Spleen (tissue), 11 donors: ENCODE data around the gene IRS2. TPM values are rescaled to one million over a fixed set of nuclear protein-coding genes. Genes with fewer than 3 reads are reported as not detected.
"Not testable (repeated sequence)": the region's sequence is repeated elsewhere in the genome, so short reads cannot be mapped to it uniquely, and the experiment has no call there.

Experiments
- DNase-seq: peaks from one replicate; pipeline ENCODE4 v3.0.0-alpha.2; 2020
- H3K27ac ChIP-seq, 8 donors: fragments of 200-600 bp; sonication (generic) in 7 of 8; 1 replicate in 4 of 8; 2 replicates in 4 of 8; pipeline versions ENCODE4 v1.5.0 to v1.8.0; 2016 to 2021; ENCODE audit warnings: inconsistent platforms in 4 of 8, mild to moderate bottlenecking in 4 of 8, moderate library complexity in 1 of 8
- H3K27me3 ChIP-seq, 7 donors: fragments of 200-600 bp; sonication (generic) in 6 of 7; replicated peaks in 1 of 7; 1 replicate in 4 of 7; 2 replicates in 3 of 7; pipeline versions ENCODE4 v1.5.0 to v1.8.0; 2016 to 2021; ENCODE audit warnings: inconsistent platforms in 3 of 7, mild to moderate bottlenecking in 1 of 7
- H3K36me3 ChIP-seq, 6 donors: fragments of 200-600 bp; sonication (generic) in 5 of 6; 1 replicate in 4 of 6; 2 replicates in 2 of 6; pipeline versions ENCODE4 v1.5.0 to v1.8.0; 2016 to 2021; ENCODE audit warnings: inconsistent platforms in 2 of 6
- H3K4me1 ChIP-seq, 6 donors: fragments of 200-600 bp; sonication (generic) in 5 of 6; 1 replicate in 3 of 6; 2 replicates in 3 of 6; pipeline versions ENCODE4 v1.5.0 to v1.8.0; 2016 to 2021; ENCODE audit warnings: inconsistent platforms in 3 of 6
- H3K4me3 ChIP-seq, 8 donors: fragments of 200-600 bp; sonication (generic) in 7 of 8; 1 replicate in 4 of 8; 2 replicates in 4 of 8; pipeline versions ENCODE4 v1.5.0 to v1.8.0; 2016 to 2021; ENCODE audit warnings: inconsistent platforms in 4 of 8, mild to moderate bottlenecking in 4 of 8, moderate library complexity in 2 of 8
- H3K9me3 ChIP-seq, 8 donors: fragments of 200-600 bp; sonication (generic) in 7 of 8; 1 replicate in 4 of 8; 2 replicates in 4 of 8; pipeline versions ENCODE4 v1.5.0 to v1.8.0; 2016 to 2021; ENCODE audit warnings: inconsistent platforms in 4 of 8
- CTCF ChIP-seq, 11 experiments: fragments of 200-600 bp in 7 of 11; fragments of 450-650 bp in 4 of 11; sonication (generic) in 4 of 11; IDR thresholded peaks in 8 of 11; conservative IDR thresholded peaks in 3 of 11; 1 replicate in 7 of 11; 2 replicates in 4 of 11; pipeline versions ENCODE4 v1.4.0 to v1.8.0; 2016 to 2021; ENCODE audit warnings: antibody characterized with exemption in 11 of 11, inconsistent platforms in 4 of 11, mild to moderate bottlenecking in 1 of 11
- POLR2A ChIP-seq, 3 donors: fragments of 450-650 bp; IDR thresholded peaks; one replicate each; pipeline ENCODE4 v1.5.1; 2017; ENCODE audit warnings: antibody characterized with exemption in 3 of 3, mild to moderate bottlenecking in 1 of 3
- POLR2AphosphoS5 ChIP-seq, 3 donors: sonication (generic); formaldehyde crosslinking; IDR thresholded peaks; one replicate each; pipeline ENCODE4 v1.5.1; 2017; ENCODE audit warnings: antibody characterized with exemption in 3 of 3
- WGBS, 5 donors: extraction: QIAGEN DNeasy Blood & Tissue Kit in 3 of 5; methylation state at CpG; one replicate each; pipeline versions ENCODE4 v1.1.5 to v1.1.7; 2013 to 2018; 5-methylcytosine and 5-hydroxymethylcytosine counted together
- intact Hi-C: fragments of 100-400 bp; cut with DNase I; formaldehyde crosslinking; loops from one replicate; pipeline ENCODE4 v1.15.0; 2023; ENCODE audit warnings: low total_unique reads
- polyA plus RNA-seq, 3 donors: library from polyadenylated mRNA; stranded (reverse); fragments of 200-250 nt; gene quantifications; one replicate each; pipeline ENCODE4 v1.2.1, GENCODE V29; 2013
- total RNA-seq, 7 donors: library from RNA; depleted of rRNA in 3 of 7; stranded (reverse); fragments of >200 nt in 3 of 7; fragmentation: NEBNext Ultra II Directional in 4 of 7; extraction: Animal tissue kit (Norgen Biotek cat#: 25700) in 4 of 7; gene quantifications; one replicate each; pipeline versions ENCODE4 v1.1.0 to v1.2.1, GENCODE V29; 2016 to 2021
- donor health status: healthy with polysubstance abuse.
- donor health status: DM: no; HTN: no; CAD: no; lungs with moderate emphysema.
- donor health status: DM: no; HTN: no; CAD: no.
- donor health status: Bipolar disorder and iron deficiency.
- donor health status: healthy.
- donor health status: DM: no; HTN: no; CAD: no.
- donor health status: DM: yes; HTN: yes; CAD: no.

The IRS2 gene
- total and polyA plus RNA-seq, 10 donors = 1.4 to 31.3 (median 13.5) TPM

- Histone ChIP-seq H3K36me3 (no peaks in the 10 kb centered on the region), H3K9me3 (no peaks in the 10 kb centered on the region), H3K4me3 (no peak overlapping the region), H3K4me1 (no peaks in the 10 kb centered on the region), H3K27me3 (peaks cover 0 to 47% (median 0%) of the 10 kb centered on the region in 7 donors), H3K27ac (no peak overlapping the region)
- 73 to 89% (median 80%) methylated on average over 5 of the region's 5 CpGs for WGBS, 5 donors
- TF ChIP-seq POLR2AphosphoS5 (IDR thresholded peaks at IDR 0.05) = no peak
- TF ChIP-seq POLR2A (IDR thresholded peaks at IDR 0.05) = no peak
- intact Hi-C loops = no loop called here
- no peak for DNase-seq
Observed at GRCh38 chr13:109833071-109833470, 46.7 kb upstream of the IRS2 start.

- intact Hi-C loops, DNase-seq, H3K27ac ChIP-seq, H3K4me1 ChIP-seq, H3K4me3 ChIP-seq, H3K9me3 ChIP-seq, H3K36me3 ChIP-seq: not testable (repeated sequence)
- H3K27me3 ChIP-seq = peaks cover 0 to 23% (median 0%) of the 10 kb centered on the region in 7 donors
- WGBS, 5 donors = 84 to 97% (median 89%) methylated on average over 6 to 11 of the region's 11 CpGs
Observed at GRCh38 chr13:109828591-109829316, 42.4 kb upstream of the IRS2 start.

DNA sequence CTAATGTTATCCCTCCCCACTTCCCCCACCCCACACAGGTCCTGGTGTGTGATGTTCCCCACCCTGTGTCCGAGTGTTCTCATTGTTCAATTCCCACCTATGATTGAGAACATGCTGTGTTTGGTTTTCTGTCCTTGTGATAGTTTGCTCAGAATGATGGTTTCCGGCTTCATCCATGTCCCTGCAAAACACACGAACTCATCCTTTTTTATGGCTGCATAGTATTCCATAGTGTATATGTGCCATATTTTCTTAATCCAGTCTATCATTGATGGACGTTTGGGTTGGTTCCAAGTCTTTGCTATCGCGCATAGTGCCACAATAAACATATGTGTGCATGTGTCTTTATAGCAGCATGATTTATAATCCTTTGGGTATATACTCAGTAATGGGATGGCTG lies 36.8 kb upstream of the IRS2 start:
- intact Hi-C loops, DNase-seq, H3K4me1 ChIP-seq, H3K36me3 ChIP-seq, H3K4me3 ChIP-seq, H3K27ac ChIP-seq: not testable (repeated sequence)
- H3K9me3 ChIP-seq = peaks cover 0 to 11% (median 2%) of the 10 kb centered on the region in 8 donors
- 91 to 96% (median 92%) methylated on average over 6 of the region's 6 CpGs for WGBS, 5 donors
- peaks cover 0 to 15% (median 0%) of the 10 kb centered on the region in 7 donors for H3K27me3 ChIP-seq

- DNase-seq = no peak
- no peak overlapping the region for H3K27ac ChIP-seq
- H3K27me3 ChIP-seq = peaks cover 0 to 29% (median 0%) of the 10 kb centered on the region in 7 donors
- H3K4me3 ChIP-seq = no peak overlapping the region
- intact Hi-C loops = no loop called here
- no peaks in the 10 kb centered on the region for H3K36me3 ChIP-seq
- H3K9me3 ChIP-seq = peaks cover 0 to 11% (median 2%) of the 10 kb centered on the region in 8 donors
- H3K4me1 ChIP-seq = no peaks in the 10 kb centered on the region
- no peak for TF ChIP-seq POLR2A (IDR thresholded peaks at IDR 0.05)
- TF ChIP-seq POLR2AphosphoS5 (IDR thresholded peaks at IDR 0.05) = no peak
- no peak for TF ChIP-seq CTCF (IDR thresholded peaks at IDR 0.05 in 8 of 11, conservative IDR thresholded peaks at IDR 0.05 in 3 of 11)
- WGBS, 5 donors = 13 to 30% (median 24%) methylated on average over 3 of the region's 3 CpGs
Observed at GRCh38 chr13:109821103-109821502, 34.7 kb upstream of the IRS2 start.

DNA sequence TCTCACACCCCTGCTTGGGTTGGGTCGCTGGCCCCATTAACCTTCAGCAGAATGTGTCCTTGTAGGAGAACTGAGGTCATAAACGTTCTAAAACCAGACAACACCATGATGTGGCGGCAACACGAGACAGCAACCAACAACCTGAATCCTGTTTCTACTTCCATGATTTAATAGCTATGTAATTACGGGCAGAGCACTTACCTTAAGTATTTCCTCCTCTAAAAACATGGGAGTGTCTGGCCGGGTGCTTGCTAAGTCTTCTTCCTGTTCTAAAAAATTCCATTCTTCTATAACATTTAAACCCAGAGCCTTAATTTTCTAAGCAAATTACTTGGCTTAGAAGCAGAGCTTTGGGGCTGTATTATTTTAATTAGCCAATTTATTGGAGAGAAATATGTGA lies 33.5 kb upstream of the IRS2 start:
- peaks cover 0 to 33% (median 0%) of the 10 kb centered on the region in 7 donors for H3K27me3 ChIP-seq
- DNase-seq = no peak
- H3K4me1 ChIP-seq = no peaks in the 10 kb centered on the region
- H3K36me3 ChIP-seq = no peaks in the 10 kb centered on the region
- peaks cover 0 to 11% (median 2%) of the 10 kb centered on the region in 8 donors for H3K9me3 ChIP-seq
- WGBS, 5 donors = 56 to 72% (median 64%) methylated on average over 6 of the region's 6 CpGs
- H3K27ac ChIP-seq = no peak overlapping the region
- intact Hi-C loops = no loop called here
- TF ChIP-seq POLR2A (IDR thresholded peaks at IDR 0.05) (no peak), CTCF (IDR thresholded peaks at IDR 0.05 in 8 of 11, conservative IDR thresholded peaks at IDR 0.05 in 3 of 11) (no peak), POLR2AphosphoS5 (IDR thresholded peaks at IDR 0.05) (no peak)
- no peak overlapping the region for H3K4me3 ChIP-seq
